HG03520 (cell line): ENCODE results near the gene TIMP2.
"Not testable (repeated sequence)": the region's sequence is repeated elsewhere in the genome, so short reads cannot be mapped to it uniquely, and the experiment has no call there.

ENCODE experiments used
- ATAC-seq: cut with Tn5 transposase; IDR thresholded peaks from one replicate; pipeline ENCODE4 v1.9.1; 2021; ENCODE audit warnings: mild to moderate bottlenecking, moderate library complexity; ENCODE audit not compliant: unreplicated experiment

Gene TIMP2

GRCh38 chr17:78873519-78874340 is 51.5 kb downstream of the TIMP2 start:
- ATAC-seq = no peak

GRCh38 chr17:78872486-78872885 is 52.7 kb downstream of the TIMP2 start:
- ATAC-seq = no peak

DNA sequence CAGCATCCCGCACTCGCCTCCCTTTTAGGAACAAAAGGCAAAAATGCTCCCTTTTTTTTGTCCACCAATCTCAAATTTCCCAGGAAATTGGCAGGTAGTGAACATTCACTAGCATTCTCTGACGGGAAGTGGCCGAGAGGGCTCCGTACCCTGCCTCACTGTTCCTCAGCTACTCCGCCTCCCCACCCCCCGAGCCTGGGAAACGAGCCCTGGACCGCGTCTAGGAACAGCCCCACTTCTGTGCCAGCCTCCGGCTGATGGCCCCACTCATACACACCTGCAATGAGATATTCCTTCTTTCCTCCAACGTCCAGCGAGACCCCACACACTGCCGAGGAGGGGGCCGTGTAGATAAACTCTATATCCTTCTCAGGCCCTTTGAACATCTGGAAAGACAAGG is 54.6 kb downstream of the TIMP2 start:
- ATAC-seq = no peak

DNA sequence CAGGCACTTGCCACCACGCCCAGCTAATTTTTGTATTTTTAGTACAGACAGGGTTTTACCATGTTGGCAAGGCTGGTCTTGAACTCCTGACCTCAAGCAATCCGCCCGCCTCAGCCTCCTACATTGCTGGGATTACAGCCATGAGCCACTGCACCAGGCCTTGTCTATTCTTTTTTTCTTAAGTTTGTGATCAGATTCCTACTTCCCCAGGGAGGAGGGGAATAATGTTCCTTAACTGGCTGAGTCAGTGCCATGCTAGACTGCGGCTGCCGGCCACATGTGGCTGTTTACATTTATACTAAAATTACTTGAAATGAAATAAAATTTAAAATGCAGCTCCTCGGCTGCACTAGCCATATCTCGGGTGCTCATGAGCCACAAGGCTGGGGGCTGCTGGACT is 56.8 kb downstream of the TIMP2 start:
- no peak for ATAC-seq

DNA sequence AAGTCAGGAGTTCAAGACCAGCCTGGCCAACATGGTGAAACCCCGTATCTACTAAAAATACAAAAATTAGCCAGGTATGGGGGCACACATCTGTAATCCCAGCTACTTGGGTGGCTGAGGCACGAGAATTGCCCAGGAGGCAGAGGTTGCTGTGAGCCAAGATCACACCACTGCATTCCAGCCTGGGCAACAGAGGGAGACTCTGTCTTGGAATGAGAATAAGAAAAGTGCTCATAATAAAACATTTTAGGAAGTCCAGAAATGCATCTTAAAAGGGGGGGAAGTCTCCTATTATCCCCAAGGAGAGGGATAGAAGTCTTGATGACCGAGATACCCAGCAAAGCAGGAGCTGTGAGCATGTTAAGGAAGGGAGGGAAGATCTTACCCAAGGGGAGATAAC is 58.1 kb downstream of the TIMP2 start:
- not testable (repeated sequence) for ATAC-seq

GRCh38 chr17:78865682-78866390 is 59.4 kb downstream of the TIMP2 start:
- no peak for ATAC-seq

DNA sequence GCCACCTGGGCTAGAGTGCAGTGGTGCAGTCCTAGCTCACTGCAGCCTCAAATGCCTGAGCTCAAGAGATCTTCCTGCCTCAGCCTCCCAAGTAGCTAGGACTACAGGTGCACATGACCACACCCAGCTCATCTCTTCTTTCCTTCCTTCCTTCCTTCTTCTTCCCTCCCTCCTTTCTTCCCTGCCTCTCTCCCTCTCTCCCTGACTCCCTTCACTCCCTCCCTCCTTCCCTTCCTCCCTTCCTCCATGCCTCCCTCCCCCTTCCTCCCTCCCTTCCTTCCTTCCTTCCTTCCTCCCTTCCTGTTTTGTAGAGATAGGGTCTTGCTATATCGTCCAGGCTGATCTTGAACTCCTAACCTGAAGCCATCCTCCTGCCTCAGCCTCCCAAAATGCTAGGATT is 61.1 kb downstream of the TIMP2 start:
- ATAC-seq = no peak

GRCh38 chr17:78862073-78863023 is 62.8 kb downstream of the TIMP2 start:
- no peak for ATAC-seq

DNA sequence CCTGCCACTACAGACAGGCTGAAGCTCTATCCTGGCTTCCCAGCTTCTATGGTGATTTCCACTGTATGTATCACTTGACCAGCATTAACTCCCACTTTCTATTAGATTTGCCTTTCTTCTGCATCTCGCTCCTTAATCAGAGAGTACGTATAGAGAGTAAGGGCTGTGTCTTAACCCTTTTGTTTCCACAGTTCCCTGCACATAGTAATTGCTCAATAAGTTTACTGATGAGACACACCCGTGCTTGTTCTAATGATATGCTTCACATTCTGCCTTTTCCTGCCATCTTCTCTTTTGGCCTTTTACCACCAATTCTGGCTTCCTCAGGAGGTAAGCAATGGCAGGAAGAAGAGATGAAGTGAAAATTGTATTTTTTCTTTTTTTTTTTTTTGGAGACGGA is 64.0 kb downstream of the TIMP2 start:
- ATAC-seq = no peak

DNA sequence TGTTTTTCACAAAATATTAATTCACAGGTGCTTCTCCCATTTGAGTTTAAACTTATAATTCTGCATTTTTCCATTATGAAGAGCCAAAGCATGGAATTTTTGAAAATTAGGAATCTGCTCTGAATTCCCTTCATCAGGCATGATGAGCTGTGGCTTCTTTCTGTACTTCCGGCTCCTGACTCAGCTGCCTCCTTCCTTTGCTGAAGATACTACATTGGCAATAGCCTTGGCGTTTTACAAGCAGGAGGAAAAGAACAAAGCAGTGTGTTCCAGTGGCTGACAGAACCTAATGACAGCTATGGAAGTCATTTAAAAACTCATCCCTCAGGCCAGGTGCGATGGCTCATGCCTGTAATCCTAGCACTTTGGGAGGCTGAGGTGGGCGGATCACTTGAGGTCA is 66.1 kb downstream of the TIMP2 start:
- ATAC-seq = no peak

DNA sequence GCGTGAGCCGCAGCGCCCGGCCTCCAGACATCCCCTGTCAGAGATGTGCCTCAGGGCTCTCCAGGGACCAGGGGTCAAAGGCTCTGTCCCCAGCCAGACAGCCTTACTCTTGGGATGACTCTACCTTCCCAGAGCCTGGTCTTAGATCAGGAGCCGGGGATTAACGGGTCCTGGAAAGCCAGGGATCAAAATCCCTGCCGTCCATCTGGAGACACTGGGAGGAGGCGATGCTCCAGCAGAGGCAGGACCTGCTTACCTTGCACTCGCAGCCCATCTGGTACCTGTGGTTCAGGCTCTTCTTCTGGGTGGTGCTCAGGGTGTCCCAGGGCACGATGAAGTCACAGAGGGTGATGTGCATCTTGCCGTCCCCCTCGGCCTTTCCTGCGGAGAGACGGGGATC is 67.9 kb downstream of the TIMP2 start:
- no peak for ATAC-seq

GRCh38 chr17:78855561-78856165 is 69.5 kb downstream of the TIMP2 start:
- no peak for ATAC-seq

- no peak for ATAC-seq
Measured at GRCh38 chr17:78854508-78854907, 70.7 kb downstream of the TIMP2 start.

- no peak for ATAC-seq
Measured at GRCh38 chr17:78853926-78854394, 71.2 kb downstream of the TIMP2 start.

DNA sequence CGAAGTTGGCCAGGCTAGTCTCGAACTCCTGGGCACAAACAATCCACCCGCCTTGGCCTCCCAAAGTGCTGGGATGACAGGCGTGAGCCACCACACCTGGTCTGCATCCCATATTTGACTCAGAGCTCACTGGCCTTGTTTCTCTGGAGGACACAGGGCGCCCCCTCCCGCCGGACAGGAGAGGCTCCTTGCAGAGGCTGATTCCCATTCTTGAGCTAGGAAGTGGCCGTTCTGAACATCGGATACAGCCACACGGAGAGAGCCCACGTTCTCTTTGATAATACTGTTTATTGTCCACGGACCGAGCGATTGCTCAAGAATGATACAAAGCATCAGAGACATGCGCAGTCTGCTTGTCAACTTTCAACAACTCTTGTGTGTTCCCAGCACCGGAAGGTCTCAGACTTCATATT is 72.5 kb downstream of the TIMP2 start:
- no peak for ATAC-seq

- no peak for ATAC-seq
Measured at GRCh38 chr17:78849026-78849425, 76.2 kb downstream of the TIMP2 start.

DNA sequence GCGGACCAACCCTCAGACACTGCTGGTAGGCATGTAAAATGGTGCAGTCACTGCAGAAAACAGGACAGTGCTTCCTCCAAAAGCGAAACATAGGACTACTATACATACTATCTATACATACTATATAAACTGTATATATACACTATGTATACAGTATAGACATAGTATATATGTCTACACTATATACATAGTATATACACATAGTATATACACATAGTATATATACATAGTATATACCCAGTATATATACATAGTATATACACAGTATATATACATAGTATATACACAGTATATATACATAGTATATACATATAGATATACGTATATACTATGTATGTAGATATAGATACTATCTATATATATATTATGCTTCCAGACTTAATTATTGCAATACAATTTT is 78.1 kb downstream of the TIMP2 start:
- ATAC-seq = no peak

DNA sequence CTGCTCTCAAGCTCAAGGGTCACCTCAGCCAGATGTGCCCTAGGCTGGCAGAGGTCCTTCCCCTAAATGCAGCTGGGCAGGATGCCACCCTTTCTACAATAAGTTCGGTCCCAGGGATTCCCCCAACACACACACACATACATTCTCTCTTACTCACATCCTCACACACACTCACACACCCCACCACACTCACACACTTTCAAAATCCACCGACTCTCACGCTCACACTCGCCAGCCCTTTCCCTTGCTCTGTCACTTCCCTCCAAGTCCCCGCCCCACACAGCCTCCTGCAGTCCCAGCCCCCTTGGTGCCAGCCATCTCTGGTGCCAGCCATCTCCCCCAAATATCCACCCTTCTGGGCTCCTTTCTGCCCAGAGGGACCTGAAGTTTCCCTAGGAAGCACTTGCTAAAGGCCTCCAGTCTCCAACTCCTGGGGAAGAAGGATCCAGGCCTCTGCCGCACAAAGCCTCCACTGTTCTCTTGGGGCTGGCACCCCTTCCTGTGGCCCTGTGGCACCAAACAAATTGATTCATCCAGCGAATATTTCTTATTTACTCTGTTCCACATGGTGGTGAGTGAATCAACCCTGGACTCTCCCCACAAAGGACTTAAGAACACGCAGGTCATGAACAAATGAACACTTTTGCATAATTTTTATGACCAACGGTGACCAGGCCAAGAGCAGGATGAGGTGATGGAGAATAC is 80.7 kb downstream of the TIMP2 start:
- no peak for ATAC-seq

- no peak for ATAC-seq
Measured at GRCh38 chr17:78842881-78843565, 82.2 kb downstream of the TIMP2 start.
